ENCODE data around the gene SGCD. TPM values are rescaled to one million over a fixed set of nuclear protein-coding genes. Genes with fewer than 3 reads are reported as not detected.

SGCD gene
- total RNA-seq, 1 donor from 2014 or later = 32.9 TPM

DNA sequence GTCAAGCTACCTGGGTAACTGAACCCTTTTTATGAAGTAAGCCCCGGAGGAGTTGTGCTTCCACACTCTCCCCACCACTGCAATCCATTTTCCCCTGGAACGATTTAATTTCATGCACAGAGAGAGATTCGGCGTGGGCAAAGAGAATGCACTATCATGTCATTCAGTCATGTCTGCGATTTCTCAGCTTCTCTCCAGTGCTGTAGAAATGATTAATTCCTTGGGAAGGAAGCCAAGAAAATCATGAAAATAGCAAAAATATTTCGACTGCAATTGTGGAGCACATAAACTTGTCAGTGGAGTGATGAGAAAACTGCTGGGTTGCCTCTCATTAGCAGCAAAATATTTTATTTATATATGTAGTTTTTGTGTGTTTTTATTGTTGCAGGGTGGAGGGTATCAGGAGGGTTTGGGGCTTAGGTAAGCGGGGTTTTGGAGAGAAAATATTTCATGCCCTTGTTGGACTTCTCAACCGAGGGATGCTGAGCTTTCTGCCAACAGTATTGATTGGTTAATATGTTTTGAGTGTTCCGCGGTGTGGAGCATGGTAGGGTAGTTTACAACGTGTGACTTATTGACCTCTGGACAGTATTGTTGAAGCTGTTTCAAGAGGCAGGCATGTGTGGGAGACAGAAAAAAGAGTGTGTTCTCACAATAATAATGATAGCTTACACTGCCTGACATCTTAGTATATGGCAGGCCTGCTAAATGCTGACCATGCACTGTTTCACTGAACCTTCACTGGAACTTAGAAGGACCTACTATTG, 69.3 kb downstream of the SGCD start:
- intact Hi-C loops (cut with DNase I) = no loop called here
- DNase-seq (ENCODE audit: low spot score) (no peak), ATAC-seq (no peak)

GRCh38 chr5:156396830-156397081, 69.8 kb downstream of the SGCD start:
- no peak for DNase-seq (ENCODE audit: low spot score)
- intact Hi-C loops (cut with DNase I) = no loop called here
- ATAC-seq = no peak

- intact Hi-C loops (cut with DNase I) = no loop called here
- ATAC-seq (no peak), DNase-seq (ENCODE audit: low spot score) (no peak)
Measured at GRCh38 chr5:156399323-156399722, 72.4 kb downstream of the SGCD start.

GRCh38 chr5:156400231-156400986, 73.4 kb downstream of the SGCD start:
- intact Hi-C loops (cut with DNase I) = no loop called here
- no peak for ATAC-seq
- DNase-seq (ENCODE audit: low spot score) = no peak

DNA sequence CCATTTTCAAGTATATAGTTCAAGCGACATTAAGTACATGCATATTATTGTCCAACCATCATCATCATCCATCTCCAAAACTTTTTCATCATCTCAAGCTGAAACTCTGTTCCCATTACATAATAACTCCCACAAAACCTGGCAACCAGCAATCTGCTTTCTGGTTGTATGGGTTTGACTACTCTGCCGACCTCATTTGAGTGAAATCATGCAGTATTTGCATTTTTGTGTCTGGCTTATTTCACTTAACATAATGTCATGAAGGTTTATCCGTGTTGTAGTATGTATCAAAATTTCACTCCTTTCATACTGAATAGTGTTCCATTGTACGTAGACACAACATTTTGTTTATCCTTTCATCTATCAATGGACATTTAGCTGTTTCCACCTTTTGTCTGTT, 74.8 kb downstream of the SGCD start:
- intact Hi-C loops (cut with DNase I) = no loop called here
- no peak for DNase-seq (ENCODE audit: low spot score)
- ATAC-seq = no peak

DNA sequence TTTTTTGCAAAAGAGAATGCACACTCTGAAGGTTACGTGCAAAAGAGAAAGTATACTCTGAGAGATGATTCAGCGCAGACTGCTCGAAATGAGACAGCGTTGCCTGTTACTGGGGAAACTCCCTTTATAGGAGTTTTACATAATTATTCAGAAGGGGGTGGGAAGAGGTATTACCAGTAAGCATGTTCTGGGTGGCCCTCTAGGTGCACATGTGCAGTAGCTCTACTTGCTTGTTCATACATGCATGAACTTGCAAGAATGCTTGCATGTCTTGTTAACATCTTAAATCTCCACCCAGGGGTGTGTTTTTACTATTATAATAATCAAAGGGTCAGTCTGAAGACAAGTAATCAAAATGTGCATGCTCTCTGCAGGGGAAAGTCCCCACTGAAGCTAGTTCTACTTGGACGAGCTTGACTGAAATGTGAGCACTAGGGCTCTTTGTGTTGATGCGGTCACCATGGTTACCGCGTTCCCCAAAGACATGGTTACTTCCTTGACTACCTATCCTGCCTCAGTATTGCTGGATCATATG, 75.5 kb downstream of the SGCD start:
- ATAC-seq (no peak), DNase-seq (ENCODE audit: low spot score) (no peak)
- intact Hi-C loops (cut with DNase I) = no loop called here

DNA sequence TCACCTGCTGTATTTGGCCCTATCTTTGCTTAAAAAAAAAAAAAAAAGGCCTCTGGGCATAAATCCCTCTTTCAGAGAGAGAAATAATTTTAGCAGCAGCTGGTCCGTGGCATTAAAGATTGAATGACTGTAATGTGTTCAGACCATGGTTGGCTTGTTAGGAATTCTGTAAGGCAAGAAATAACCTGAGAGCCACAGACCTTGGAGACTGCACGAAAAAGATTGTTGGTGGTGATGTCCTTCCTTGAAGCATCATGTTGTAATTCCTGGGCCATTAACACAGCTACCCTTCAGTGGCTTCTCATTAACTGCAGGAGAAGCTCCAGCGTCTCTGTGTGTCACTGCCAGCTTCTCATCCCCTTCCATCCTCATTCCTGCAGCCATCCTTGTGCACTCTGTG, 79.0 kb downstream of the SGCD start:
- intact Hi-C loops (cut with DNase I) = no loop called here
- DNase-seq (ENCODE audit: low spot score) = no peak
- no peak for ATAC-seq

DNA sequence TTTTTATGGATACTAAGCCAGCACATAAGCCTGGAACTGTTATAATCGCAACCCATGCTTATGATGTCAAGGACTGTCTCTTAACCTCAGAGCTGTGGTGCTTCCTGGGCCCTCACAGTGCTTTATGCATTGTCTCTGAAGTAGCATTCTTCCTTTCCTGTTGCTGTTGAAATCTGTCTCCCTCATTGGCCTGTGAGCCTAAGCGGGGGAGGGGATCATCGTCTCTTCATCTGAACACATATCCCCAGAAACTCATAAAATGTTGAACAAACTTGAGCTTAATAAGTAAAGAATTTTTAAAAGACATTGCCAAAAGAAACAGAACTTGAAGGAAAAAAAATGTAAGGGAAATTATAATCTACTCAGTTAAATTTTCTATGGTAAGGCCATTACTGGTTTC, 80.3 kb downstream of the SGCD start:
- ATAC-seq (no peak), DNase-seq (ENCODE audit: low spot score) (no peak)
- intact Hi-C loops (cut with DNase I) = no loop called here

DNA sequence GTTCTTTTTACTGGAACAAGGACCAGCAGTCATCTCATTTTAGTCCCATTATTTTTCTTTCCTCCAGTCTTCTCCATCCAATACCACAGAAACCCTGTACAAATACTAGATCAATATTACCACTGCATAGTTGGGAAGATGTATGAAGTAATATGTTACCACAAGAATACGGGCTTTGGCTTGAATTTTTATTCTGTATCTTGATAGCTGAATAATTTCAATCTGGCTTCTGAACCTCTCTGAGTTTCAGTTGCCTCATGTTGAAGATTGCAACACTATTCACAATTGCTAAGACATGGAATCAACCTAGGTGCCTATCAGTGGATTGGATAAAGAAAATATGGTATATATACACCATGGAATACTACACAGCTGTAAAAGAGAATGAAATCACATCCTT, 82.9 kb downstream of the SGCD start:
- DNase-seq (ENCODE audit: low spot score) = no peak
- peak; percentile 52 for ATAC-seq
- intact Hi-C loops (cut with DNase I) = no loop called here

- intact Hi-C loops (cut with DNase I) = no loop called here
- DNase-seq (ENCODE audit: low spot score) = no peak
- ATAC-seq = peak; percentile 70
Measured at GRCh38 chr5:156411185-156411613, 84.2 kb downstream of the SGCD start.

DNA sequence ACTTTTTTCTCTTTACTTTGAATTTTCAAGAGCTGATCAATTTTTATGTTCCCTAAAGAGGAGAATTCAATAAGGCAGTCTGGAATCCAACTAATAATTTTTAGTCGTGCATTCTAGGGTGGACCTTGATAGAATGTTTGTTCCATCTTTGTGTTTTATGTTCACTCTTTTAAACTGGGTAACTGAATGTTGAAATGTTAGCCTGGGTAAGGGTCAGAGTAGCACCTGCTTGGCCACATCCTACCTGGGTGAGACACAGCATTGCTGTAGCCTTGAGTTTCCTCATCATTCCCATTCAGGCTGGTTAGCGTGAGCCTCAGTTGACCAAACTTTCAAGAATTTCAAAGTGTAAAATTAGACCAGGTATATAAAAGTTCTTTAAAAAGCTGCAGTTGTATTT, 85.0 kb downstream of the SGCD start:
- intact Hi-C loops (cut with DNase I) = no loop called here
- DNase-seq (ENCODE audit: low spot score) = no peak
- no peak for ATAC-seq

GRCh38 chr5:156414391-156414790, 87.4 kb downstream of the SGCD start:
- intact Hi-C loops (cut with DNase I) = no loop called here
- ATAC-seq (no peak), DNase-seq (ENCODE audit: low spot score) (no peak)

GRCh38 chr5:156419661-156420060, 92.7 kb downstream of the SGCD start:
- no peak for DNase-seq (ENCODE audit: low spot score)
- intact Hi-C loops (cut with DNase I) = no loop called here
- ATAC-seq = no peak

DNA sequence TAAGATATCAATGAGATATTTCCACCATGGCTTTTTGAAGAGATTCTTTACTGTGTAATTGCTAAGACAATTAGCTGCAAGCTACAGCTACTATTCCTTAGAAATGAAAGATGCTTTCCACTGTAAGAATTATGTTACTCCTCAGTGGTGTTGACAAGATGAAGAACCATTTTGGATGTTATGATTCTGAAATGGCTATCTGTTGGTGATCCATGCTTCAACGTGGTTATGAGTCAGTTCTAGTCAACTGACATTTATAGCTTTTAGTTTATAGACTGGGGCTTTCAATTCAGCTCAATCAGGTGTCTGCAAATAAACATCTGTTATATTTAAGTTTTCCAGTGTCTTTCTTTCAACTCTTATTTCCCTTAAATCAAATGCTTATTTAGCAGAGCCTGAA, 93.7 kb downstream of the SGCD start:
- no peak for ATAC-seq
- intact Hi-C loops (cut with DNase I) = no loop called here
- no peak for DNase-seq (ENCODE audit: low spot score)

DNA sequence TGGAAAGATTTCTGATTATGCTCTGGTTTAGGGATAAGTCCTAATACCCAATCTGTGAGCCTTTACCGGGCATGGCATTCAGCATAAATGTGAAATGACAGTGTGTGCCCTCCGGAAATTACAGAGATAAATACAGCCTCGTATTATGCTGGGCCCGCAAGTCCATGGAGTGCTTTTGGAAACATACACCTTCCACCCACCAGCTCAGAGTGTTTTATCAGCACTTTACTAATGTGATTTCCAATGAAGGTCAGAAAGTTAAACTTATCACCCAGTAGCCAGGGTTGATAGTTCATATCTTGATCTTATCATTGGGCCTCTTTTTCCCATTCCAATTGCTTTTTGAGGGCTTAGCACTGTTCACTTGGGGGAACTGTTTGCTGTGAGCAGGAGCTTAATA, 94.8 kb downstream of the SGCD start:
- DNase-seq (ENCODE audit: low spot score) = no peak
- intact Hi-C loops (cut with DNase I) = no loop called here
- no peak for ATAC-seq

- ATAC-seq = no peak
- no peak for DNase-seq (ENCODE audit: low spot score)
- intact Hi-C loops (cut with DNase I) = no loop called here
Measured at GRCh38 chr5:156423597-156423996, 96.6 kb downstream of the SGCD start.

- intact Hi-C loops (cut with DNase I) = no loop called here
- ATAC-seq (no peak), DNase-seq (ENCODE audit: low spot score) (no peak)
Measured at GRCh38 chr5:156427315-156427714, 100.4 kb downstream of the SGCD start.

DNA sequence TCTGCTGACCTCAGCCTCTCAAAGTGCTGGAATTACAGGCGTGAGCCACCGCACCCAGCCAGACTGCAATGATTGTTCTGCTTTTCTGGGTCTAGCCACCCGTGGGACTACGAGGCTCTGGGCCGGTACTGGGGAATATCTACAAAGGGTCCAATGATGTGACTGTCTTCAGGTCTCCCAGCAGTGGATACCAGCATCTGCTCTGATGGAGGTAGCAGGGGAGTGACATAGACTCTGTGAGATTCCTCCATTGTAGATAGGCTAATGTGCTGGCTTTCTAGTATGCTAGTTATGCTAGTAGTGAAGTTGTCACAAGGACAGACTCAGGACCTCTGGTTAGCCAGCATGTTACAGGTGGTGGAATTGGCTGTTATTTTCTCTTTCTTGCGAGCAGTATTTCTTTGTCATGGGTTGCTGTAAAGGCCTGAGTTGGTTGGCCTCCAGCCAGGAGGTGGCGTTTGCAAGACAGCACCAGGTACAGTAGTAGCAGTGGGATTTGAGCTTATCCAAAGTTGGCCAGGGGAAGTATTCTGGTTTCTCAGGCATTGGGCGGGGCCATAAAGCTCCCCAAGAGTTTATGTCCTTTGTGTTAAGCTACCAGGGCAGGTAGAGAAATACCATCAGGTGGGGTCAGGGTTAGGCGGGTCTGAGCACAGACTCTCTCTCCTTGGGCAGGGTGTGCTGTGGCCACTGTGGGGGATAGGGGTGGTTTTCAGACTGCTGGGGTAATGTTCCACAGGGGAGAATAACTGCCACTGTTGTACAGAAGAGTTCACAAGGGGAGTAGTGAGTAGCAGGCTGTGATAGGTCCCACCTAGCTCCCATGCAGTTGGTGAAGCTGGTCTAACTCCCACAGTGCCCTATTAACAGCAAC, 105.2 kb downstream of the SGCD start:
- no peak for ATAC-seq
- no peak for DNase-seq (ENCODE audit: low spot score)
- intact Hi-C loops (cut with DNase I) = no loop called here

DNA sequence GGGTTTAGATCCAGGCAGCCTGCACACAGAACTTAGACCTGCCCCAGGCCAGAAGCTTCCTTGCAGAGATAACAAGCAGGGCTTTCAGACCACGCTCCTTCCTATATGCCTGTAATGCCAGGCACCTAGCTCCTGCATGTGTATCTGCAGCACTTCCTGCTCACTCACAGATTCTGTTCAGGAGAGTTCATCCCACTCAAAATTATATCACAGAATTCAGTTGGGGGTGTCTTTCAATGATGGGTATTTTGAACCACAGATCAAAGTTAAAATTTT, 105.8 kb downstream of the SGCD start:
- intact Hi-C loops (cut with DNase I) = no loop called here
- DNase-seq (ENCODE audit: low spot score) = no peak
- no peak for ATAC-seq

- DNase-seq (ENCODE audit: low spot score) = no peak
- ATAC-seq = no peak
- intact Hi-C loops (cut with DNase I) = no loop called here
Measured at GRCh38 chr5:156434471-156434870, 107.5 kb downstream of the SGCD start.

Data from sciatic nerve (tissue), 2 donors.